HCT116 (cell line): ENCODE data around the gene SLC22A23.

ENCODE experiments used
- RAD21 ChIP-seq: IDR thresholded peaks from 2 replicates; pipeline ENCODE4 v1.6.1; 2012; ENCODE audit warnings: low read depth, mild to moderate bottlenecking
- SIN3A ChIP-seq: IDR thresholded peaks from 2 replicates; pipeline ENCODE4 v1.6.1; 2012; ENCODE audit warnings: low read depth
- SP1 ChIP-seq: IDR thresholded peaks from 2 replicates; pipeline ENCODE4 v1.6.1; 2012; ENCODE audit warnings: low read depth
- TF ChIP-seq, protein P1 (sequence below), 3 experiments: fragments of 200-600 bp in 1 of 3; sonication (generic) in 1 of 3; IDR thresholded peaks in 2 of 3; conservative IDR thresholded peaks in 1 of 3; 2 replicates each; pipeline ENCODE4 v1.5.1; 2012 to 2017; ENCODE audit warnings: low read depth in 2 of 3, low read length in 2 of 3, antibody characterized with exemption in 1 of 3, borderline replicate concordance in 1 of 3, control low read depth in 1 of 3, mild to moderate bottlenecking in 1 of 3, mixed read lengths in 1 of 3, mixed run types in 1 of 3, moderate library complexity in 1 of 3; ENCODE audit not compliant: insufficient read depth in 1 of 3
- TF ChIP-seq, protein P2 (sequence below): IDR thresholded peaks from 2 replicates; pipeline ENCODE4 v1.6.1; 2012; ENCODE audit warnings: low read depth

DNA sequence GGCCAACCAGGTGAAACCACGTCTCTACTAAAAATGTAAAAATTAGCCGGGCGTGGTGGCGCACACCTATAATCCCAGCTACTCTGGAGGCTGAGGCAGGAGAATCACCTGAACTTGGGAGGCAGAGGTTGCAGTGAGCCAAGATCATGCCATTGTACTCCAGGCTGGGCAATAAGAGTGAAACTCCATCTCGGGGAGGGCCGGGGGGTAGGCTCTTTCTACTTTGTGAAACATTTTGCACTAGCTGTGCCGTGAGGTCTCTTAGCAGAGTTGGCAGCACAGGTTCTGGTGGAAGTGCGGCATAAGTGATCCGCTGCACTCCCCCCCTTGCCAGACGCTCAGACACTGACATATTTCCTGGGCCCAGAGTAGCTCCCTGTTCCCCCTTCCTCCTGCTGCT, 173.6 kb downstream of the SLC22A23 start:
- no peak for TF ChIP-seq RAD21
- TF ChIP-seq, protein P1, sequence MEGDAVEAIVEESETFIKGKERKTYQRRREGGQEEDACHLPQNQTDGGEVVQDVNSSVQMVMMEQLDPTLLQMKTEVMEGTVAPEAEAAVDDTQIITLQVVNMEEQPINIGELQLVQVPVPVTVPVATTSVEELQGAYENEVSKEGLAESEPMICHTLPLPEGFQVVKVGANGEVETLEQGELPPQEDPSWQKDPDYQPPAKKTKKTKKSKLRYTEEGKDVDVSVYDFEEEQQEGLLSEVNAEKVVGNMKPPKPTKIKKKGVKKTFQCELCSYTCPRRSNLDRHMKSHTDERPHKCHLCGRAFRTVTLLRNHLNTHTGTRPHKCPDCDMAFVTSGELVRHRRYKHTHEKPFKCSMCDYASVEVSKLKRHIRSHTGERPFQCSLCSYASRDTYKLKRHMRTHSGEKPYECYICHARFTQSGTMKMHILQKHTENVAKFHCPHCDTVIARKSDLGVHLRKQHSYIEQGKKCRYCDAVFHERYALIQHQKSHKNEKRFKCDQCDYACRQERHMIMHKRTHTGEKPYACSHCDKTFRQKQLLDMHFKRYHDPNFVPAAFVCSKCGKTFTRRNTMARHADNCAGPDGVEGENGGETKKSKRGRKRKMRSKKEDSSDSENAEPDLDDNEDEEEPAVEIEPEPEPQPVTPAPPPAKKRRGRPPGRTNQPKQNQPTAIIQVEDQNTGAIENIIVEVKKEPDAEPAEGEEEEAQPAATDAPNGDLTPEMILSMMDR (IDR thresholded peaks at IDR 0.05 in 2 of 3, conservative IDR thresholded peaks at IDR 0.05 in 1 of 3; ENCODE audit: borderline replicate concordance in 1 of 3, insufficient read depth in 1 of 3, low read depth in 2 of 3, low read length in 2 of 3), result no peak
- TF ChIP-seq, protein P2, sequence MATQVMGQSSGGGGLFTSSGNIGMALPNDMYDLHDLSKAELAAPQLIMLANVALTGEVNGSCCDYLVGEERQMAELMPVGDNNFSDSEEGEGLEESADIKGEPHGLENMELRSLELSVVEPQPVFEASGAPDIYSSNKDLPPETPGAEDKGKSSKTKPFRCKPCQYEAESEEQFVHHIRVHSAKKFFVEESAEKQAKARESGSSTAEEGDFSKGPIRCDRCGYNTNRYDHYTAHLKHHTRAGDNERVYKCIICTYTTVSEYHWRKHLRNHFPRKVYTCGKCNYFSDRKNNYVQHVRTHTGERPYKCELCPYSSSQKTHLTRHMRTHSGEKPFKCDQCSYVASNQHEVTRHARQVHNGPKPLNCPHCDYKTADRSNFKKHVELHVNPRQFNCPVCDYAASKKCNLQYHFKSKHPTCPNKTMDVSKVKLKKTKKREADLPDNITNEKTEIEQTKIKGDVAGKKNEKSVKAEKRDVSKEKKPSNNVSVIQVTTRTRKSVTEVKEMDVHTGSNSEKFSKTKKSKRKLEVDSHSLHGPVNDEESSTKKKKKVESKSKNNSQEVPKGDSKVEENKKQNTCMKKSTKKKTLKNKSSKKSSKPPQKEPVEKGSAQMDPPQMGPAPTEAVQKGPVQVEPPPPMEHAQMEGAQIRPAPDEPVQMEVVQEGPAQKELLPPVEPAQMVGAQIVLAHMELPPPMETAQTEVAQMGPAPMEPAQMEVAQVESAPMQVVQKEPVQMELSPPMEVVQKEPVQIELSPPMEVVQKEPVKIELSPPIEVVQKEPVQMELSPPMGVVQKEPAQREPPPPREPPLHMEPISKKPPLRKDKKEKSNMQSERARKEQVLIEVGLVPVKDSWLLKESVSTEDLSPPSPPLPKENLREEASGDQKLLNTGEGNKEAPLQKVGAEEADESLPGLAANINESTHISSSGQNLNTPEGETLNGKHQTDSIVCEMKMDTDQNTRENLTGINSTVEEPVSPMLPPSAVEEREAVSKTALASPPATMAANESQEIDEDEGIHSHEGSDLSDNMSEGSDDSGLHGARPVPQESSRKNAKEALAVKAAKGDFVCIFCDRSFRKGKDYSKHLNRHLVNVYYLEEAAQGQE, result no peak
- TF ChIP-seq SP1, result no peak
- no peak for TF ChIP-seq SIN3A
